ENCODE measurements around the gene ANTXR2. TPM values are rescaled to one million over a fixed set of nuclear protein-coding genes. Genes with fewer than 3 reads are reported as not detected.

Gene ANTXR2
- polyA plus RNA-seq, 12 donors = 87.8 to 154 (median 121) TPM; not detected in 1

DNA sequence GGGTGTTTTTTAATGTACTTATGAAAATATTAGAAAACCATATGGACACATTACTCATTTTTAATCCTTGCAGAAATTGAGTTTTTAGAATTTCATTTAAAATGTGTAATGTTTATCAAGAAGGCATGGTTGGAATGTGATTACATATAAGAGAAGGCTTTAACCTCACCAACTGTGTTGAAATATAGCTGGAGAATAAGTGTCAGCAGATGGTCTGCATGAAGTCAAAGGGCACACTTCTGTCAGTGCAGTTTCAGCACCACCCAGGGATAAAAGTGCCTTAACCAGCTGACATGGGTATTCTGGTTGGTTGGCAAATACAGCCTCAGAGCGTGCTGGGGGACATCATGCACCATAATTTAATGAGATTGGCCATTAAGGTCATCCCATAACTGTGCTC lies 21.2 kb upstream of the ANTXR2 start:
- DNase-seq = no peak

GRCh38 chr4:80093563-80093962 lies 20.5 kb upstream of the ANTXR2 start:
- DNase-seq = no peak

DNA sequence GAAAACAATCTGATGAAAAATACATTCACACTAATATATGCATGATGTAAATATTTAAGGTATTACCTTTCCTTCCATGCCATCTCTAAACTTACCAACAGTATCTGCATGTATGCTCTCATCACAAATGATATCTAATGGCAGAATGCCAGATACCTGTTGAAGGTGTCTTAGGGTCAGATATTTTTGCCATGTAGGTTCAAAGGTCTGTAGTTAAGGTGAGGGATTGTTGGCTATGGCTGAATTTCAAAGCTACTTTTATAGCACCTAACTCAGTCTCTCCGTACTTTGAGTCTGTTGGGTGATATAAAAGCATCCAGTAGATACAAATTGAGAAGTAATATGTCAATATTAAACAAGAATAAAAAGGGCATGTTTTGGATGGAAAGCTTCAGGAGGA lies 19.8 kb upstream of the ANTXR2 start:
- DNase-seq = no peak

- DNase-seq = no peak
Measured at GRCh38 chr4:80092088-80092487, 19.1 kb upstream of the ANTXR2 start.

DNA sequence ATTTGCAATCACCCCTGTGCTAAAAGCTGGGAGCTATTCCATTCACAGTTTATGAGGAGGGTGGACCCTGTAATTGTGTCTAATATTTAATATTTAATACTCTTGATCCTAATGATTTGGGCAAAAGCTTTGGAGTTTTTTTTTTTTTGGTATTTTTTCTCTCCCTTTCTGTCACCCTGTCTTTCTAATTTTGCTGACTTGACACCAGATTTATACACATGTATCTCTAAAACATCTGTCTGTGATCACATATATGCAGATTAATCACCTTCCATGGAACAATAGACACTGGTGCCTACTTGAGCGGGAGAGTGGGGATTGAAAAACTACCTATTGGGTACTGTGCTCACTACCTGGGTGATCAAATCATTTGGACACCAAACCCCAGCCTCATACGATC lies 18.7 kb upstream of the ANTXR2 start:
- no peak for DNase-seq

DNA sequence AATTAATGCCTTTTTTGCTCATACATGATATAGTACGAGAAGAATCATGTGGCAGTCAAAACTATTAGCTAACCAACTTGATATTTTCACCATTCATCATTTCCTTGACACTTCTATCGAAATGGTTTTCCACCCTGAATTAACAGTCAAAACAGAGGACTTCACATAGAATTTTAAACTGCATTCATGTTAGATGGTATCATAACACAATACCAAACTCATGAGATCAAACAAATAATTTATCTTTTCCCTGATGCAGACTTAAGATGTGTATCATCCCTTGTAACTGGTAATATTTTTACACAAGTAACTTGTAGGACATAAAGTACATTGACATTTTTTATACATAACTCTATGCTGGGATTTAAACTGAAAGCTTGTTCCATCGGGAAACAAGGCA lies 18.2 kb upstream of the ANTXR2 start:
- no peak for DNase-seq

DNA sequence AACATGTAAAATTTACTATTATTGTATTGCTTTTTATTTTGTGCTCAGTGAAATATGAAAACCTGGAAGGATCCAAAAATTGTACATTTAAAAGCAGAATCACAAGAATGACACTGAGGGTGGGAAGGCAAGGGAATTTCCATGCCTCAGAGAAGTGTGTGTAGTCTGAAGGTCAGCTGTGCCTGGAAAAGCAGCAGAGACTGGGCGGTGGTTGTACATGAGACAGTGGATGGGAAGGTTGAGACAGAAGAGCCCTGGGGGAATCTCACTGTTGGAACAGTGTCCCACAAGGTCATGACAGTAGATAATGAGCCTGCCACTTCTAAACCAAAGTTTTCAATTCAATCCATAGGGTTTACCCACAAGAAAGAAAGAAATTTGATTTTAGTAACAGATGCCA lies 17.1 kb upstream of the ANTXR2 start:
- DNase-seq = no peak

DNA sequence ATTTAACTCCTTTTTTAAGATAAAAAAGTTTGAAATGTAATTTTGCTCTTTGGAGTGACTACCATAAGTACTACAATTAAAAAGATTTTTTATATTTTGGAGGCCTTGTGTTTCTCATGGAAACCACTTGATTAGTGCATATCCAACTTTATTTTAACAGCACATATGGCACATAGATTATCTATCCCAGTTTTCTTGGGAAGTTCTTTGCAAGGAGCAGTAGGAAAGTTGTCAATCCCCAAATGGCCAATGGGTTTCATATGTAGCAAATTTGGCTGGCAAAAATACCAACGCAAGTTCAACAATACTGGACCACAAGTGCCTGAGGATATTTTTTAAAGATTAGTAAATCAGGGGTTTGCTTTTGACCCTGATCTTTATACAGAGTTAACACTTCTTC lies 15.4 kb upstream of the ANTXR2 start:
- no peak for DNase-seq

- no peak for DNase-seq
Measured at GRCh38 chr4:80086296-80086695, 13.3 kb upstream of the ANTXR2 start.

GRCh38 chr4:80085081-80085480 lies 12.1 kb upstream of the ANTXR2 start:
- DNase-seq = no peak

DNA sequence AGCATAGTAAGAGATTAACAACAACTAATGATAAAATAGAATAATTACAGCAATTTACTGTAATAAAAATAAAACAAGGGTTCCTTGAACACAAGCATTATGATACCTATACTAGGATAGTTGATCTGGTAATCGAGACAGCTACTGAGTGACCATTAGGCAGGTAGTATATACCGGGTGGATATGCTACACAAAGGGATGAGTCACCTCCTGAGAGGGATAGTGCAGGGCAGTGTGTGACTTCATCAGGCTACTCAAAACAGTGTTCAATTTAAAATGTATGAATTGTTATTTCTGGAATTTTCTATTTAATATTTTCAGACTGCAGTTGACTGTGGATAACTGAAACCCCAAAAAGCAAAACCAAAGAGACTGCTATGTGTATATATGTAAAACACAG lies 9.7 kb upstream of the ANTXR2 start:
- no peak for DNase-seq

- DNase-seq = no peak
Measured at GRCh38 chr4:80081566-80081965, 8.5 kb upstream of the ANTXR2 start.

GRCh38 chr4:80079255-80079923 lies 6.4 kb upstream of the ANTXR2 start:
- no peak for DNase-seq

DNA sequence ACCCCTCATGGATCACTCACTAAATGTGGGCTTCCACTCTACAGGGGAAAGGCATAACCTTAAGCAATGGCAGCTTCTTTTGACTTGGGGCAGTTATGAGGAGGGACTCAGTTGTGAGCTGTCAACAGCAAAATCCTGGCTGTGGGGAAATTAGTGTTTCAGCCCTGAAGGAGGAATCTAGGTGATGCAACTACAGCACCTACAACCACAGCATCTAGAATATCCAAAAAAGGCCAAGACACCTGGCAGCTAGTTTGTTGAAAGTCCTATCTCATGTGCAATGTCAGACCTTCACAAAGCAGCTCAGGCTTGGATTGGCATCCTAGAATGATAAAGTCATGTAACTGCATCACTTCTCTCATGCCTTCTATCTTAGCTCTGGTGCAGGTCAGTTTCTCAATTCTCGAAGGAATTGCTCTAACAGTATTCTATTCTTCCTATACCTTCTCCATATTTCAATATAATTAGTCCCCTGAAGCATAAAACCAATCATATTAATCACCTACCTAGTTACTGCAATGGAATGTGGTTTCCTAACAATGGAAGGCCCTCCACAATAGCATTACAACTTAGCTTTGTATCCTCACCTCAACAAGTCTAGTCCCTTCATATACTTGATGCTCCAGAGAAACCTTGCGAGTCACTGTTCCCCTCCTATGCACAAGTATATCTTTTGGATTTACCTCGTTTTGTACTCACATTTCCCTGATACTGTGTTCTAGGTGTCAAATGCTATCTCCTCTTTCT lies 5.5 kb upstream of the ANTXR2 start:
- no peak for DNase-seq

DNA sequence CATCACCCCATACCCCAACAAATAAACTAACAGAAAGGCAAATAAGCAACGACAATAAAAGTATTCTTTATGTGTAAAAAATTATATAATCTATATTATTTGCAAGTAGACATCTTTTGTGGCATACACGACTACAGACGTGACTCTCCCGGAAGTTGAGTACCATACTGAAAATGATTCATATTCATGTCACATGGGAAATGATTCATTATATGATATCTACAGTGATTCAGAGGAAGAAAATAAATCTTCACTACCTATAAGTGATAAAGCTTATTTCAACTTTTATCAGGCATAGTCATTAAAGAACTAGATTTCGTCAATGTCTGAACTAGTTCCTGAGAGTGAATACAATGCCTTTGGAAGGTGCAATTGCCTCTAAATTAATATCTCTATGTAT lies 4.6 kb upstream of the ANTXR2 start:
- DNase-seq = no peak

GRCh38 chr4:80076681-80077080 lies 3.7 kb upstream of the ANTXR2 start:
- no peak for DNase-seq

DNA sequence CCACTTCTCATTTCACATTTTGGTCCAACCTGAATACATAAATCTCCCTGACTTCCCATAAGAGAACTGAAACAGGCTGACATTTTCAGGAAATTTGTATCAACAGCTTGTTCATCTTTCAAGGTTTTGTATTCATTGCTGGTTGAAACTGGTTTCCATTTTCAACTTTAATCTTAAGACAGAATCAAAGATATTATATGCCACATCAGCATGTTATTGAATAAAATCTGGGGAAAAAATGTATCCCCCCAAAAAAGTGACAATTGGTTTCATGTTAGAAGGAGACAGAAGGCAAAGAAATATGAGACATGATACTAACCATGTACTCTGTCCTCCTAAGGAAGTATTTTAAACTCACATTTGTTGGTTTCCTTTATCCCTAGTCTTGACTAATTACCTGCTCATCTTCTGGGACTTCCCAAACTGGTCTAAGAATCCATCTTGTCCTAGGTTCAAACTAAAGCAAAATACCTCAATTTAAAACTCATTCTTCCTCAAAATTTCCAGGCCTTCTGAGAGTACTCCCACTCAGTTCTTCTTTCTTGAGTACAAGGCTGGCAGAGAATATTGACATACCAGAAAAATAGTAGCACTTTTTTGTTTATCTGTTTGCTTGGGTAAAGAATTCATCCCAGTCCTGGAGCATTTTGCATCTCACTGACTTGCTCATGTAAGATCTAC lies 3.1 kb upstream of the ANTXR2 start:
- DNase-seq = no peak

GRCh38 chr4:80074651-80075050 lies 1.6 kb upstream of the ANTXR2 start:
- DNase-seq = no peak

DNA sequence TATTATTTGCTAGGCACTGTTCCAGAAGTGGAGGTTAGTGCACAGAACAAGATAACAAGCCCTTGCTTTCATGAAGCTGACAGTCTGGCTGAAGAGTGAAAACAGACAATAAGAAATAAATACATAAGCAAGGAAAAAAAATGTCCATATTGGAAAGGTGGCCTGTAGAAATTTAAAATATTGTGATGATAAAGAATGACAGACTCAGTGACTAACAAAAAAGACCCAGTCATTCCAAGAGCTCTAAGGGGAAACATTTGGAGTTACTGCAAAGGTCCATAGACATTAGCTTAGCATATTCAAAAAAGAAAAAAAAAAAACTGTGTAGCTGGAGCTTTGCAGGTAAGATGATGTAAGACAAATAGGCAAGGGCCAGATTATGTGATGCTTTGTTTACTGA lies 1.0 kb upstream of the ANTXR2 start:
- DNase-seq = no peak

- DNase-seq = no peak
Measured at GRCh38 chr4:80073473-80074008, 512 bp upstream of the ANTXR2 start.

DNA sequence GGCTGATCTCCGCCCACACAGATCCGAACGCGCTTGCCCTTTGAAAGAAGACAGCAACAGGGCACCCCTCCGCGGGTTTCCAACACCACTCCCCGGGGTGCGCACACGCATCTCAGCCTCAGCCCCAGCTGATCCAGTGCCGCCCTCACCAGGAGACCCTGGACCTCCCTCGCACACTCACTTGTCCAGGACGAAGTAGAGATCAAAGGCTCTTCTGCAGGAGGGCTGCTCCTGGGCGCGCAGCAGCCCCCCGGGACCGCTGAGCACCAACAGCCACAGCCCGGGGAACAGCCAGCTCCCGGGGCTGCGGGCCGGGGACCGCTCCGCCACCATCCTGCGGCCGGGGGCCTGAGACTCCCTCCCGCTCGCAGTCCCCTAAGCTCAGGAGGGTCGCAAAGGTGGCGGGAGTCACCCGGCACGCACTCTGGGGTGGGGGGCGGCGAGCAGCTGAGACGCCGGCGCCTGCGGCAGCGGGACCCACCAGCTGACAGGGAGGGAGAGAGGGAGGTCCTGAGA lies 743 bp downstream of the ANTXR2 start:
- peak; percentile 51 for DNase-seq

DNA sequence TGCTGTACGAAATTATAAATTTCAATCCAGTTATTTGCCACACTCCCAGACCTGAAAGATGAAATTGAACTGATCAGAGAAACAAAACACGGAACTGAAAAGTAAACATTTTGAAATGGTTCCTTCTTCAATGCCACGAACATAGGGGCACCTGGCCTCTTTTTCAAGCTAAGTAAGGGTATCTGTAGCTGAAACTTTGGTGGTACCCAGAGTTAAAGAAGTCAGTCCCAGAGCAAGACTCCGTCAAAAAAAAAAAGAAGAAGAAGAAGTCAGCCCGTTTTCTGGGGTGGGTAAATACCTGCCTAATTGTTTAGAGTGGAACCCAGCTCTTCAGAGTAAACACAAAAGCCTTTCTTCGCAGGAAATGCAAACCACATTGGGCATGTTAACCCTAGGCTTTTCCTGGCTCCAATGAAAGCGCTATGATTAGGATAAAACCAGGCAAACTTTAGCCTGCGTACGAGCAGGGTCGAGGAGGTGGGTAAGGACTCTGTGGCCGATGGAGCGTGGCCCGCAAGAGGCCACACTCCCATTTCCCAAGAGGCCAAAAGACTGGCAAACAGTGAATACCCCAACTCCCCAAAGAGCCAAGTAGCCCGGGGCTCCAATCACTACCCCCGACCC lies 1.3 kb downstream of the ANTXR2 start:
- DNase-seq = peak; percentile 49

All from muscle of arm (tissue), 12 donors.